OCI-LY7 (cell line): Measurements from ENCODE around the gene RAPGEF5. TPM values are rescaled to one million over a fixed set of nuclear protein-coding genes. Genes with fewer than 3 reads are reported as not detected.

ENCODE experiments used
- BruUV-seq: library from RNA; stranded (reverse); fragments of 400-500 nt; replicated peaks from 2 replicates; lab custom pipeline; 2021; lab: Mats Ljungman, UMichigan
- CTCF ChIA-PET: fragments of 300-600 bp; sonication (Branson Sonifier 250); formaldehyde crosslinking; loops from one replicate; lab custom pipeline; 2022; ENCODE audit warnings: antibody characterized with exemption; ENCODE audit not compliant: unreplicated experiment; lab: Charles Lee
- POLR2A ChIA-PET: fragments of 300-600 bp; sonication (Branson Sonifier 250); formaldehyde crosslinking; loops from one replicate; lab custom pipeline; 2022; ENCODE audit warnings: antibody characterized with exemption; lab: Charles Lee
- DNase-seq: peaks from one replicate; pipeline ENCODE4 v3.0.0-alpha.2; 2015; ENCODE audit warnings: low spot score
- H2AFZ ChIP-seq: fragments of 200-600 bp; sonication (generic), shearing (Covaris generic); 2 replicates; pipeline ENCODE4 v1.6.1; 2014; ENCODE audit warnings: mild to moderate bottlenecking, antibody characterized with exemption, low read length, moderate library complexity
- H3K27ac ChIP-seq: fragments of 200-600 bp; sonication (generic); 2 replicates; pipeline ENCODE4 v1.5.1; 2014; ENCODE audit warnings: mixed run types, low read depth, mild to moderate bottlenecking, moderate library complexity, low read length, inconsistent platforms; ENCODE audit not compliant: poor library complexity, severe bottlenecking
- H3K36me3 ChIP-seq: fragments of 200-600 bp; sonication (generic); 2 replicates; pipeline ENCODE4 v1.6.1; 2014; ENCODE audit warnings: mild to moderate bottlenecking, antibody characterized with exemption, low read length, moderate library complexity, mixed read lengths; ENCODE audit not compliant: insufficient read depth
- H3K4me1 ChIP-seq: fragments of 200-600 bp; sonication (generic); 2 replicates; pipeline ENCODE4 v1.5.1; 2014; ENCODE audit warnings: mild to moderate bottlenecking, low read length; ENCODE audit not compliant: insufficient read depth, poor library complexity, severe bottlenecking
- H3K4me2 ChIP-seq: fragments of 200-600 bp; sonication (generic); 2 replicates; pipeline ENCODE4 v1.6.1; 2014; ENCODE audit warnings: mild to moderate bottlenecking, low read length
- H3K4me3 ChIP-seq: fragments of 200-600 bp; sonication (generic); 2 replicates; pipeline ENCODE4 v1.5.1; 2014; ENCODE audit warnings: mild to moderate bottlenecking, low read depth, low read length; ENCODE audit not compliant: poor library complexity, severe bottlenecking
- H3K79me2 ChIP-seq: fragments of 200-600 bp; sonication (generic); 2 replicates; pipeline ENCODE4 v1.6.1; 2016; ENCODE audit warnings: low read depth, mild to moderate bottlenecking, low read length, moderate library complexity, mixed read lengths; ENCODE audit not compliant: insufficient read depth
- H3K9me2 ChIP-seq: fragments of 200-600 bp; sonication (generic); 2 replicates; pipeline ENCODE4 v1.6.1; 2016; ENCODE audit warnings: mild to moderate bottlenecking, low read length, mixed read lengths; ENCODE audit not compliant: insufficient read depth
- H3K9me3 ChIP-seq: fragments of 200-600 bp; sonication (generic); 2 replicates; pipeline ENCODE4 v1.6.1; 2014; ENCODE audit warnings: mild to moderate bottlenecking, mixed run types, low read length, mixed read lengths
- H4K20me1 ChIP-seq: fragments of 200-600 bp; sonication (generic); 2 replicates; pipeline ENCODE4 v1.6.1; 2014; ENCODE audit warnings: mild to moderate bottlenecking, antibody characterized with exemption, low read length, moderate library complexity, mixed read lengths; ENCODE audit not compliant: insufficient read depth
- CTCF ChIP-seq: fragments of 200-600 bp; sonication (generic); conservative IDR thresholded peaks from 2 replicates; pipeline ENCODE4 v1.5.1; 2014; ENCODE audit warnings: mild to moderate bottlenecking, antibody characterized with exemption, low read length, moderate library complexity, mixed read lengths
- EZH2phosphoT487 ChIP-seq: fragments of 200-600 bp; sonication (generic); IDR thresholded peaks from 2 replicates; pipeline ENCODE4 v1.6.1; 2018; ENCODE audit warnings: low read depth, borderline replicate concordance, mild to moderate bottlenecking, mixed run types, antibody characterized with exemption, low read length, moderate library complexity, mixed read lengths
- intact Hi-C: fragments of 100-400 bp; cut with micrococcal nuclease; formaldehyde crosslinking; loops from one replicate; pipeline ENCODE4 v1.10.0; 2022; ENCODE audit not compliant: unreplicated experiment
- total RNA-seq, 2 experiments: library from RNA; depleted of rRNA in 1 of 2; stranded (reverse); fragments of >200 nt in 1 of 2; shearing (Covaris generic) in 1 of 2; gene quantifications; 2 replicates each; pipeline ENCODE4 v1.2.3, GENCODE V29; 2014 to 2022

RAPGEF5 gene
- total RNA-seq, 2 experiments from 2014 or later, result 114 to 115 TPM

GRCh38 chr7:22183522-22184280, 173.3 kb downstream of the RAPGEF5 start:
- no peaks in the 10 kb centered on the region for H3K4me1 ChIP-seq
- CTCF ChIA-PET, result interaction anchor here (0.8 kb wide), 1 partner anchor 8 kb away, joined by 4 read pairs; no protein-coding TSS in a partner anchor

GRCh38 chr7:22182149-22182548, 174.8 kb downstream of the RAPGEF5 start:
- POLR2A ChIA-PET, result interaction anchor here (1.1 kb wide), 1 partner anchor 9 kb away, joined by 5 read pairs; no protein-coding TSS in a partner anchor
- intact Hi-C loops, result no loop called here

More at GRCh38 chr7:22183522-22184280, 173.3 kb downstream of the RAPGEF5 start:
- BruUV-seq, result no TSS peak
- peaks cover 3% of the 10 kb centered on the region; the same call in 1 of the 2 replicates for H3K9me3 ChIP-seq
- H3K36me3 ChIP-seq, result peaks cover 93% of the 10 kb centered on the region
- no peaks in the 10 kb centered on the region for H3K79me2 ChIP-seq
- H2AFZ ChIP-seq, result no peak overlapping the region
- no peak overlapping the region for H3K4me2 ChIP-seq
- intact Hi-C loops, result no loop called here
- no peak for TF ChIP-seq CTCF
- no peak for TF ChIP-seq EZH2phosphoT487
- H3K27ac ChIP-seq, result no peak overlapping the region
- no peaks in the 10 kb centered on the region for H4K20me1 ChIP-seq
- no peaks in the 10 kb centered on the region for H3K9me2 ChIP-seq
- no peak for DNase-seq
- no peak overlapping the region for H3K4me3 ChIP-seq
- POLR2A ChIA-PET, result interaction anchor here (0.6 kb wide), 1 partner anchor 44 kb away, joined by 4 read pairs; no protein-coding TSS in a partner anchor

More at GRCh38 chr7:22182149-22182548, 174.8 kb downstream of the RAPGEF5 start:
- Histone ChIP-seq H4K20me1 (no peaks in the 10 kb centered on the region), H3K9me3 (peaks cover 3% of the 10 kb centered on the region; the same call in 1 of the 2 replicates), H3K36me3 (peaks cover 94% of the 10 kb centered on the region), H3K4me2 (no peak overlapping the region), H2AFZ (no peak overlapping the region), H3K9me2 (no peaks in the 10 kb centered on the region), H3K79me2 (no peaks in the 10 kb centered on the region), H3K4me1 (no peaks in the 10 kb centered on the region), H3K4me3 (no peak overlapping the region), H3K27ac (no peak overlapping the region)
- CTCF ChIA-PET, result no interaction called here
- no TSS peak for BruUV-seq
- TF ChIP-seq EZH2phosphoT487 (no peak), CTCF (no peak)
- DNase-seq, result no peak
